Fibroblast of pulmonary artery (primary cell): ENCODE data around the gene GSK3A.

Source experiments
- DNase-seq: peaks from one replicate; pipeline ENCODE4 v3.0.0-alpha.2; 2010; ENCODE audit warnings: low read depth
- H3K4me3 ChIP-seq: replicated peaks from 2 replicates; pipeline ENCODE4 v1.5.1; 2011; ENCODE audit warnings: low read depth, mild to moderate bottlenecking, control low read depth, low read length, moderate library complexity
- TF ChIP-seq, protein P1 (sequence below): IDR thresholded peaks from 2 replicates; pipeline ENCODE4 v1.5.1; 2011; ENCODE audit warnings: mild to moderate bottlenecking, control low read depth, low read length, inconsistent platforms; ENCODE audit errors: missing control alignments

The GSK3A gene

DNA sequence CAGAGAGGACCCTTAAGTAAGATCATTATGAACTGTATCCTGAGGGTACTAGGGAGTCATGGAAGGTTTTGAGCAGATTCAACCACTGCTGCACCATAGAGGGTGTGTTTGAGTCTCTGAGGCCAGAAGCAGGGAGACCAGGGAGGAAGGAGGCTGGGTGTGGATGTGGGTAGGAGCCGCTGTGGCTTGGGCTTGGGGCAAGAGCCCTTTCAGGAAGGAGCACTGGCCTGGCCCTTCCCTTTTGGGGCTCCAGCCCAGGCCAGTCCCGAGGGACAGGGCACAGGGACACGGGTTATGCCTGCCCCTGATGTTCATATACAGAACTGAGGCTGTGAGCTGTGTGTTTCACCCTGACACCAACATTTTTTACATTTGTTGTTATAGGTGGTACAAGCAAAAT is 33.9 kb upstream of the GSK3A start:
- no peak overlapping the region for H3K4me3 ChIP-seq
- TF ChIP-seq, protein P1, sequence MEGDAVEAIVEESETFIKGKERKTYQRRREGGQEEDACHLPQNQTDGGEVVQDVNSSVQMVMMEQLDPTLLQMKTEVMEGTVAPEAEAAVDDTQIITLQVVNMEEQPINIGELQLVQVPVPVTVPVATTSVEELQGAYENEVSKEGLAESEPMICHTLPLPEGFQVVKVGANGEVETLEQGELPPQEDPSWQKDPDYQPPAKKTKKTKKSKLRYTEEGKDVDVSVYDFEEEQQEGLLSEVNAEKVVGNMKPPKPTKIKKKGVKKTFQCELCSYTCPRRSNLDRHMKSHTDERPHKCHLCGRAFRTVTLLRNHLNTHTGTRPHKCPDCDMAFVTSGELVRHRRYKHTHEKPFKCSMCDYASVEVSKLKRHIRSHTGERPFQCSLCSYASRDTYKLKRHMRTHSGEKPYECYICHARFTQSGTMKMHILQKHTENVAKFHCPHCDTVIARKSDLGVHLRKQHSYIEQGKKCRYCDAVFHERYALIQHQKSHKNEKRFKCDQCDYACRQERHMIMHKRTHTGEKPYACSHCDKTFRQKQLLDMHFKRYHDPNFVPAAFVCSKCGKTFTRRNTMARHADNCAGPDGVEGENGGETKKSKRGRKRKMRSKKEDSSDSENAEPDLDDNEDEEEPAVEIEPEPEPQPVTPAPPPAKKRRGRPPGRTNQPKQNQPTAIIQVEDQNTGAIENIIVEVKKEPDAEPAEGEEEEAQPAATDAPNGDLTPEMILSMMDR, result no peak

GRCh38 chr19:42275517-42275916 is 33.1 kb upstream of the GSK3A start:
- TF ChIP-seq, protein P1, result no peak
- DNase-seq, result no peak
- H3K4me3 ChIP-seq, result no peak overlapping the region

More for the DNA sequence above, 33.9 kb upstream of the GSK3A start:
- DNase-seq, result no peak

DNA sequence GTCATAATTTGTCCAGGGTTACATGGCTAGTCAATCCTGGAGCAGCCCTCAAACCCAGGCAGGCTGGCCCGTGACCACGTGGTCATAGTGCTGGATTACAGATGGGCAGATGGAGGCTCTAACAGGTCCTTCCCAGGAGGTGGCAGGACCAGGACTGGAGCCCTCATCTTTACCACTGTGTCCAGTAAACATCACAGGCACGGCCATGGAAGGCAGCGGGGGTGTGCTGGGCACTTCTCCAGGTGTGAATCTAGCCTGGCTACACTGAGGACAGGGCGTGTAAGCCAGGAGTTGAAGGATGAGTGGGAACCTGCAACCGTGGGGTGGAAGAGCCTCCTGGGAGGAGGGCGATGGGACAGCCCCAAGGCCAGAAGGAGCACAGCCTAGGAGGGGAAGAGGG is 32.7 kb upstream of the GSK3A start:
- DNase-seq, result no peak
- TF ChIP-seq, protein P1, result no peak
- no peak overlapping the region for H3K4me3 ChIP-seq

DNA sequence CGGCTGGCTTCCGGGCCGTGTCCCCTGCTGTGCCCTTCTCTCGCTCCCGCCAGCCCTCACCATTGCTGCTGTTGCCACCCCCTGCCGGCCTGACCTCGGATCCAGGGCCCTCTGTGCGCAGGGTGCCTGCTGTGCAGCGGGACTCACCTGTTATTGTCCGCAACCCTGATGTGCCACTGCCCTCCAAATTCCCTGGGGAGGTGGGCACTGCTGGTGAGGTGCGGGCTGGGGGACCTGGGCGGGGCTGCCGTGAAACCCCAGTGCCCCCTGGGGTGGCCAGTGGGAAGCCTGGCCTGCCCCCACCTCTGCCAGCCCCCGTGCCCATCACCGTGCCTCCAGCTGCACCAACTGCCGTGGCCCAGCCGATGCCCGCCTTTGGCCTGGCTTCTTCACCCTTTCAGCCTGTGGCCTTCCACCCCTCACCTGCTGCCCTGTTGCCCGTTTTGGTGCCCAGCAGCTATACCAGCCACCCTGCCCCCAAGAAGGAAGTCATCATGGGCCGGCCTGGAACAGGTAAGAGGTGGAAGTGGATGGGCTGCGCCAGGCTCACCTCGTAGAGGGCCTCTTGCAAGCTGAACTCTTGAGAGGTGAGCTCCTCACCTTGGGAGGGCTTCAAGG is 31.8 kb upstream of the GSK3A start:
- TF ChIP-seq, protein P1, result no peak
- DNase-seq, result no peak
- H3K4me3 ChIP-seq, result no peak overlapping the region

DNA sequence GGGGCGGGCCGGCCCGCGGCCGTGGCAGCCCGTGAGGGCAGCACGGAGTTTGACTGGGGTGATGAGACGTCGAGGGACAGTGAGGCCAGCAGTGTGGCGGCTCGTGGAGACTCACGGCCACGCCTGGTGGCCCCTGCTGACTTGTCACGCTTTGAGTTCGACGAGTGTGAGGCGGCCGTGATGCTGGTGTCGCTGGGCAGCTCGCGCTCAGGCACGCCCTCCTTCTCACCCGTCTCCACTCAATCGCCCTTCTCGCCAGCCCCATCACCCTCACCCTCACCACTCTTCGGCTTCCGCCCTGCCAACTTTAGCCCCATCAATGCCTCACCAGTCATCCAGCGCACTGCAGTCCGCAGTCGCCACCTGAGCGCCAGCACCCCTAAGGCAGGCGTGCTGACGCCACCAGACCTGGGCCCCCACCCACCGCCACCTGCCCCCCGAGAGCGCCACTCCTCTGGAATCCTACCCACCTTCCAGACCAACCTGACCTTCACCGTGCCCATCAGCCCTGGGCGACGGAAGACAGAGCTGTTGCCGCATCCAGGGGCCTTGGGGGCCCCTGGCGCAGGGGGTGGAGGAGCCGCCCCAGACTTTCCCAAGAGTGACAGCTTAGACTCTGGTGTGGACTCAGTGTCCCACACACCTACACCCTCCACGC is 31.1 kb upstream of the GSK3A start:
- no peak for DNase-seq
- H3K4me3 ChIP-seq, result no peak overlapping the region
- TF ChIP-seq, protein P1, result no peak

- DNase-seq, result no peak
- TF ChIP-seq, protein P1, result no peak
- H3K4me3 ChIP-seq, result no peak overlapping the region
These were observed 30.6 kb upstream of the GSK3A start for GRCh38 chr19:42272989-42273406.

GRCh38 chr19:42272535-42272897 is 30.1 kb upstream of the GSK3A start:
- TF ChIP-seq, protein P1, result no peak
- H3K4me3 ChIP-seq, result no peak overlapping the region
- DNase-seq, result no peak
